ENCODE results near the gene NAA80.

DNA sequence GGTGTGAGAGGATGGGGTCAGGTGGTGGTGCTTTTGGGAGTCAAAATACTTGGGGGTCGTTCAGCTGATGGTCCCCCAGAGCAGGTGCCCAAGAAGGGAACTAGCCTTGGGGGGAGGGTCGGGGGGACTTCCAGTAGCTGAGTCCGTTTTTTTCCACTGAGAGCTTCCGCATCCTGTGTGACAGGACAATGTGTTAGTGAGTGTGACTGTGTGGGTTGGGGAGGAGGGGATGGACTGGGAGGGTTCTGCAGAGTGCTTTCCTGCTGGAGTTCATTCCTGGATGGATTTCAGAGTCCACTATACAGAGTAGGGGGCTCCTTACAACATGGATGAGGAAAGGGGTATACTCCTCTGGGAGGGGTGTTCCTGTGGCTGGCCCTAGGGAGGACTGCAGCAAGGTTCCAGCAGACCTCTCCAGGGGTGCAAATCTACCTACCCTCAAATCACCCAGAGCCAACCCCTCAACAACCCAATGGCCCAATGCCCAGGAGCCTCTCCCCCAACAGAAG, 23.9 kb upstream of the NAA80 start:
- TF ChIP-seq, protein P1, sequence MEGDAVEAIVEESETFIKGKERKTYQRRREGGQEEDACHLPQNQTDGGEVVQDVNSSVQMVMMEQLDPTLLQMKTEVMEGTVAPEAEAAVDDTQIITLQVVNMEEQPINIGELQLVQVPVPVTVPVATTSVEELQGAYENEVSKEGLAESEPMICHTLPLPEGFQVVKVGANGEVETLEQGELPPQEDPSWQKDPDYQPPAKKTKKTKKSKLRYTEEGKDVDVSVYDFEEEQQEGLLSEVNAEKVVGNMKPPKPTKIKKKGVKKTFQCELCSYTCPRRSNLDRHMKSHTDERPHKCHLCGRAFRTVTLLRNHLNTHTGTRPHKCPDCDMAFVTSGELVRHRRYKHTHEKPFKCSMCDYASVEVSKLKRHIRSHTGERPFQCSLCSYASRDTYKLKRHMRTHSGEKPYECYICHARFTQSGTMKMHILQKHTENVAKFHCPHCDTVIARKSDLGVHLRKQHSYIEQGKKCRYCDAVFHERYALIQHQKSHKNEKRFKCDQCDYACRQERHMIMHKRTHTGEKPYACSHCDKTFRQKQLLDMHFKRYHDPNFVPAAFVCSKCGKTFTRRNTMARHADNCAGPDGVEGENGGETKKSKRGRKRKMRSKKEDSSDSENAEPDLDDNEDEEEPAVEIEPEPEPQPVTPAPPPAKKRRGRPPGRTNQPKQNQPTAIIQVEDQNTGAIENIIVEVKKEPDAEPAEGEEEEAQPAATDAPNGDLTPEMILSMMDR (IDR thresholded peaks at IDR 0.05): no peak
- TF ChIP-seq POLR2A (IDR thresholded peaks at IDR 0.05): no peak

All from adrenal gland (tissue), 5 donors.